ENCODE data around the gene SYNJ2. TPM values are rescaled to one million over a fixed set of nuclear protein-coding genes. Genes with fewer than 3 reads are reported as not detected.

The SYNJ2 gene
- total RNA-seq, 5 donors from 2014 or later (not counting 1 experiment from before 2014, with no cell fraction given) = 20.0 to 37.0 (median 22.3) TPM

DNA sequence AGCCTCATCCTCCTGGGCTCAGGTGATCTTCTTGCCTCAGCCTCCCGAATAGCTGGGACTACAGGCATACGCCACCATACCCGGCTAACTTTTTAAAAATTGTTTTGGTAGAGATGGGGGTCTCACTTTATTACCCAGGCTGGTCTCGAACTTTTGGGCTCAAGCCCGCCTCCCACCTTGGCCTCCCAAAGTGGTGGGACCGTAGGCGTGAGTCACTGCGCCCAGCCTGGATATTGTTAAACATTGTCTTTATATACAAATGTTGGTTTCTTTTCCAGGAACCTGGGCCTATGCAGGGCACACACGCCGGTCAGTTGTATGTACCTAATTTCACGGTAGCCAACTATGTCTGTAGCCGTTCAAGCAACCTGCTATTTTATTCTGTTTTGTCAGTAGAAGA, 60.1 kb downstream of the SYNJ2 start:
- no peaks in the 10 kb centered on the region for H3K9me3 ChIP-seq
- peaks cover 9 to 20% of the 10 kb centered on the region in 2 donors for H3K36me3 ChIP-seq (ENCODE audit: control insufficient read depth in 2 of 2, extremely low read depth in 1 of 2, insufficient read depth in 1 of 2, low read length in 1 of 2)
- Mint-ChIP-seq H3K9me3 (no peaks in the 10 kb centered on the region), H3K36me3 (peaks cover 44% of the 10 kb centered on the region), H3K4me1 (peaks cover 29 to 38% (median 38%) of the 10 kb centered on the region in 3 donors), H3K4me3 (no peak overlapping the region), H3K27ac (no peak overlapping the region), H3K27me3 (no peaks in the 10 kb centered on the region)
- H3K4me1 ChIP-seq (ENCODE audit: control insufficient read depth in 1 of 2, extremely low read depth in 1 of 2, insufficient read depth in 2 of 2, low read length in 2 of 2) = peaks cover 12 to 20% of the 10 kb centered on the region in 2 experiments
- POLR2A ChIA-PET = interaction anchor here in 1 of 2 donors (0.5 kb wide), 1 partner anchor 90 kb away, joined by 3 read pairs; no protein-coding TSS in a partner anchor
- no peak for ATAC-seq (replicated peaks in 1 of 4)
- CTCF ChIA-PET = no interaction called here
- DNase-seq = no peak
- WGBS (ENCODE audit: insufficient coverage) = 96% methylated on average over 4 of the region's 12 CpGs
- no peaks in the 10 kb centered on the region for H3K27me3 ChIP-seq (replicated peaks in 1 of 2; ENCODE audit: control insufficient read depth in 2 of 2, extremely low read depth in 1 of 2, insufficient read depth in 2 of 2, low read length in 1 of 2)
- H3K27ac ChIP-seq (ENCODE audit: low read length) = no peak overlapping the region
- no peak overlapping the region for H3K4me3 ChIP-seq (ENCODE audit: control insufficient read depth in 1 of 2, extremely low read depth in 1 of 2, low read length in 1 of 2)

DNA sequence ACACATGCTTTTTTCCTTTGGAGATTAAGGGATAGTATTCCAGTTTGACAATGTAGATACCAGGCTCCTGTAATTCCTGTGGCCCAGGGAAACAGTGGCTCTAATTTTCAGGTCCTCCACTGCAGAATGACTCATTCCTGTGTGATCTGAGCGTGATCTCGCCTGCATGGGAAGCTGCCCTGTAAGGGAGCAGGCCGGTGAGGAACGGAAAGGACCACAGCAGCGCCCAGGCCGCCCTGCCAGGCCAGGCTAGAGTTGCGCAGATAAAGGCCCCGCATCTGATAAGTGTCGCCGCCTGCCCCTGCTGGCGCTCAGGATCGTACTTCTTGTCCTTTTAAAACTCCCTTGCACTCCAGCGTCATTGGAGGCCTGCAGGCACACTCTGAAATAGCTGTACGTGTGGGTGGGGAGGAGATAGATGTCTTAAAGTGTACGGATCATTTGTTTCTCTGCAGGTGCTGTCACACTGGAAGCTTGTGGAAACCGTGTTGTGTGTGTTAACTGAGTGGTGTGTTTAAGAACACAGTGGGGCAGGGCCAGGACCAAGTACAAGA, 60.7 kb downstream of the SYNJ2 start:
- H3K36me3 ChIP-seq (ENCODE audit: control insufficient read depth in 2 of 2, extremely low read depth in 1 of 2, insufficient read depth in 1 of 2, low read length in 1 of 2) = peaks cover 9 to 20% of the 10 kb centered on the region in 2 donors
- WGBS (ENCODE audit: insufficient coverage) = 91% methylated on average over 15 of the region's 16 CpGs
- no peak overlapping the region for H3K4me3 ChIP-seq (ENCODE audit: control insufficient read depth in 1 of 2, extremely low read depth in 1 of 2, low read length in 1 of 2)
- POLR2A ChIA-PET = interaction anchor here in 1 of 2 donors (0.5 kb wide), 1 partner anchor 89 kb away, joined by 3 read pairs; no protein-coding TSS in a partner anchor
- CTCF ChIA-PET = no interaction called here
- ATAC-seq (replicated peaks in 1 of 4) = no peak
- DNase-seq = no peak
- no peaks in the 10 kb centered on the region for H3K27me3 ChIP-seq (replicated peaks in 1 of 2; ENCODE audit: control insufficient read depth in 2 of 2, extremely low read depth in 1 of 2, insufficient read depth in 2 of 2, low read length in 1 of 2)
- H3K27ac ChIP-seq (ENCODE audit: low read length) = no peak overlapping the region
- no peaks in the 10 kb centered on the region for H3K9me3 ChIP-seq
- H3K4me1 ChIP-seq (ENCODE audit: control insufficient read depth in 1 of 2, extremely low read depth in 1 of 2, insufficient read depth in 2 of 2, low read length in 2 of 2) = peaks cover 17 to 25% of the 10 kb centered on the region in 2 experiments
- Mint-ChIP-seq H3K4me1 (peaks cover 35 to 44% (median 43%) of the 10 kb centered on the region in 3 donors), H3K4me3 (no peak overlapping the region), H3K27ac (no peak overlapping the region), H3K27me3 (no peaks in the 10 kb centered on the region), H3K9me3 (no peaks in the 10 kb centered on the region), H3K36me3 (peaks cover 48% of the 10 kb centered on the region)

DNA sequence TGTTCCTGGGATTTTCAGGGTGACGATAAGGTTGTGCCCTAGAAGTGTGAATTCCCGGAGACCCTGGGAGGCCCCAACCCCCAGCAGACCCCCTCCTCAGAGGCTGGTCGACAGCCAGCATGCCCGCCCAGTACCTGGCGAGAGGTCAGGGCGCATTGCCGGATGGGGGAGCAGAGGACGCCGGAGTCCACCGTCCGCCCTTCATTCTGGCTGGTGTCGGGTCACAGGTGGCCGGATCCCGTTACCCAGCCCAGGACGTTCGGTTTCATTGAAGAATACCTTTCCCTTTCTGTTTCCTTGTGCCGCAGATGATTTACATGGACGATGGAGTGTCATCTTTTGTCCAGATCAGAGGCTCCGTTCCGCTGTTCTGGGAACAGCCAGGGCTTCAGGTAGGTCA, 61.3 kb downstream of the SYNJ2 start:
- Histone ChIP-seq H3K4me1 (ENCODE audit: control insufficient read depth in 1 of 2, extremely low read depth in 1 of 2, insufficient read depth in 2 of 2, low read length in 2 of 2) (peaks cover 19 to 28% of the 10 kb centered on the region in 2 experiments), H3K4me3 (ENCODE audit: control insufficient read depth in 1 of 2, extremely low read depth in 1 of 2, low read length in 1 of 2) (no peak overlapping the region), H3K9me3 (no peaks in the 10 kb centered on the region), H3K27ac (ENCODE audit: low read length) (no peak overlapping the region), H3K27me3 (replicated peaks in 1 of 2; ENCODE audit: control insufficient read depth in 2 of 2, extremely low read depth in 1 of 2, insufficient read depth in 2 of 2, low read length in 1 of 2) (no peaks in the 10 kb centered on the region), H3K36me3 (ENCODE audit: control insufficient read depth in 2 of 2, extremely low read depth in 1 of 2, insufficient read depth in 1 of 2, low read length in 1 of 2) (peaks cover 9 to 17% of the 10 kb centered on the region in 2 donors)
- no peaks in the 10 kb centered on the region for H3K27me3 Mint-ChIP-seq
- H3K36me3 Mint-ChIP-seq = peaks cover 48% of the 10 kb centered on the region
- 96% methylated on average over 19 of the region's 20 CpGs for WGBS (ENCODE audit: insufficient coverage)
- no peak for DNase-seq
- POLR2A ChIA-PET = no interaction called here
- CTCF ChIA-PET = no interaction called here
- H3K4me3 Mint-ChIP-seq = no peak overlapping the region
- peaks cover 38 to 49% (median 45%) of the 10 kb centered on the region in 3 donors for H3K4me1 Mint-ChIP-seq
- ATAC-seq (replicated peaks in 1 of 4) = no peak
- H3K9me3 Mint-ChIP-seq = no peaks in the 10 kb centered on the region
- H3K27ac Mint-ChIP-seq = no peak overlapping the region

DNA sequence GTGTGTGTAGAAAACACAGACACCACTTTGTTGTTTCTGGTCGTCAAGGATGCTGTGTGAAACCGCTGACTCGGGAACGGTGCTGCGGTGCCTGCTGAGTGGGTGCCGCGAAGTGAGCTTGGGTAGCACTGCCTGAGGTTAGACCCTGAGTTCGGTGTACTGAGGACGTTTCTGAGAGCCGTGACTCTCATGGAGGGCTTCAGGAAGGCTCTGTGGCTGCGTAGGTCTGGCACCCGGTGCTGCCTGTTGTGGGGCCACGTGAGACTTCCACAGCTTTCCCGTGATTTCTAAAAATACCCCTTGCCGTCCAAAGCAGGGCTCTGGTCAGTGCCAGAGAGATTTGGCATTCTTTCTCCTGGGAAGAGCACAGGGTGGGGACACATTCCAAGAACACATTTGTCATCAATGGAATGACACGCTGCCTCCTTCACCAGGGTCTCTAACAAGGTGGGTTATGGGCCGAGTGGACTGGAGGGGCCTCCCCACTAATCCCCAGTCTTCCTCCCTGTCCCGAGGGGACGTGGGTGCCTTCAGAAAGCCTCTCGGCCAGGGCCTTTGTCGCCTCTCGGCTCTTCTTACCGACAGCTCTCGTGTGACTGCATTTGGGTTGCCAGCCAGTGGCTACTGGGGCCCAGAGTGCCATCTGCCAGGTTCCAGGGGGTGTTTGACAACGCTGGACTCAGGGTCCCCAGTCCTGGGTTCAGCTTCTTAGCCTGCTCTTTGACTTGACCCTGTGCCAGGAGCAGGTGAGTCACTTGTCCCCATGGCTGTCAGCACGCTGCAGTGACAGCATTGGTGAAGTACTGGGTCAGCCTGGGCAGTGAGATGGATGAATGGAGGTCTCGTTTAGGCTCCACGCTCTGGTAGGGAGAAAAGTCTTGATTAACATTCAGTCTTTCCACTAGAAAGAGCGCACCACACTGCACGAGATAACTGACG, 62.2 kb downstream of the SYNJ2 start:
- DNase-seq = no peak
- ChIA-PET POLR2A (no interaction called here), CTCF (no interaction called here)
- H3K36me3 Mint-ChIP-seq = peaks cover 48% of the 10 kb centered on the region
- H3K4me1 Mint-ChIP-seq = peaks cover 40 to 49% (median 41%) of the 10 kb centered on the region in 3 donors
- no peaks in the 10 kb centered on the region for H3K9me3 ChIP-seq
- no peaks in the 10 kb centered on the region for H3K9me3 Mint-ChIP-seq
- no peak overlapping the region for H3K27ac Mint-ChIP-seq
- WGBS (ENCODE audit: insufficient coverage) = 92% methylated on average over 25 of the region's 31 CpGs
- peaks cover 9 to 17% of the 10 kb centered on the region in 2 donors for H3K36me3 ChIP-seq (ENCODE audit: control insufficient read depth in 2 of 2, extremely low read depth in 1 of 2, insufficient read depth in 1 of 2, low read length in 1 of 2)
- no peak for ATAC-seq (replicated peaks in 1 of 4)
- no peaks in the 10 kb centered on the region for H3K27me3 ChIP-seq (replicated peaks in 1 of 2; ENCODE audit: control insufficient read depth in 2 of 2, extremely low read depth in 1 of 2, insufficient read depth in 2 of 2, low read length in 1 of 2)
- no peaks in the 10 kb centered on the region for H3K27me3 Mint-ChIP-seq
- H3K4me3 Mint-ChIP-seq = no peak overlapping the region
- peaks cover 19 to 28% of the 10 kb centered on the region in 2 experiments for H3K4me1 ChIP-seq (ENCODE audit: control insufficient read depth in 1 of 2, extremely low read depth in 1 of 2, insufficient read depth in 2 of 2, low read length in 2 of 2)
- H3K4me3 ChIP-seq (ENCODE audit: control insufficient read depth in 1 of 2, extremely low read depth in 1 of 2, low read length in 1 of 2) = no peak overlapping the region
- no peak overlapping the region for H3K27ac ChIP-seq (ENCODE audit: low read length)

DNA sequence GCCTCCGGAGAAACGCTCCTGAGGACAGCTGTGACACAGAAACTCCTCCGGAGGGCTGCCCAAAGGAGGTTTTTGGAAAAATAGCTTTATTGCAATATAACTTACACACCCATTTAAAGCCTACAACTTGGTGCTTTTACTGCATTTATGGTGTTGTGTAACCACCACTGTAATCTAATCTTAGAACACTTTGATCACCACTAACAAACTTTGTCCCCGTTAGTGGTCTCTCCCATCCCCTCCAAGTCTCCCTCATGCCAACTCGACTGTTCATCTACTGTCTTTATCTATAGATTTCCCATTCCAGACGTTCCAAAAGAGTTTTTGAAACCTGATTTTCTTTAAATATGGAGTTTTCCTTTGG, 62.8 kb downstream of the SYNJ2 start:
- no peak overlapping the region for H3K27ac ChIP-seq (ENCODE audit: low read length)
- H3K36me3 Mint-ChIP-seq = peaks cover 48% of the 10 kb centered on the region
- no CpG with 5 or more reads among the region's 6 CpGs for WGBS (ENCODE audit: insufficient coverage)
- peaks cover 7 to 17% of the 10 kb centered on the region in 2 donors for H3K36me3 ChIP-seq (ENCODE audit: control insufficient read depth in 2 of 2, extremely low read depth in 1 of 2, insufficient read depth in 1 of 2, low read length in 1 of 2)
- no peaks in the 10 kb centered on the region for H3K27me3 ChIP-seq (replicated peaks in 1 of 2; ENCODE audit: control insufficient read depth in 2 of 2, extremely low read depth in 1 of 2, insufficient read depth in 2 of 2, low read length in 1 of 2)
- DNase-seq (no peak), ATAC-seq (replicated peaks in 1 of 4) (no peak)
- H3K27ac Mint-ChIP-seq = no peak overlapping the region
- H3K9me3 ChIP-seq = no peaks in the 10 kb centered on the region
- peaks cover 35 to 43% (median 38%) of the 10 kb centered on the region in 3 donors for H3K4me1 Mint-ChIP-seq
- H3K27me3 Mint-ChIP-seq = no peaks in the 10 kb centered on the region
- no peak overlapping the region for H3K4me3 Mint-ChIP-seq
- POLR2A ChIA-PET = no interaction called here
- CTCF ChIA-PET = no interaction called here
- no peak overlapping the region for H3K4me3 ChIP-seq (ENCODE audit: control insufficient read depth in 1 of 2, extremely low read depth in 1 of 2, low read length in 1 of 2)
- H3K9me3 Mint-ChIP-seq = no peaks in the 10 kb centered on the region
- peaks cover 12 to 22% of the 10 kb centered on the region in 2 experiments for H3K4me1 ChIP-seq (ENCODE audit: control insufficient read depth in 1 of 2, extremely low read depth in 1 of 2, insufficient read depth in 2 of 2, low read length in 2 of 2)

DNA sequence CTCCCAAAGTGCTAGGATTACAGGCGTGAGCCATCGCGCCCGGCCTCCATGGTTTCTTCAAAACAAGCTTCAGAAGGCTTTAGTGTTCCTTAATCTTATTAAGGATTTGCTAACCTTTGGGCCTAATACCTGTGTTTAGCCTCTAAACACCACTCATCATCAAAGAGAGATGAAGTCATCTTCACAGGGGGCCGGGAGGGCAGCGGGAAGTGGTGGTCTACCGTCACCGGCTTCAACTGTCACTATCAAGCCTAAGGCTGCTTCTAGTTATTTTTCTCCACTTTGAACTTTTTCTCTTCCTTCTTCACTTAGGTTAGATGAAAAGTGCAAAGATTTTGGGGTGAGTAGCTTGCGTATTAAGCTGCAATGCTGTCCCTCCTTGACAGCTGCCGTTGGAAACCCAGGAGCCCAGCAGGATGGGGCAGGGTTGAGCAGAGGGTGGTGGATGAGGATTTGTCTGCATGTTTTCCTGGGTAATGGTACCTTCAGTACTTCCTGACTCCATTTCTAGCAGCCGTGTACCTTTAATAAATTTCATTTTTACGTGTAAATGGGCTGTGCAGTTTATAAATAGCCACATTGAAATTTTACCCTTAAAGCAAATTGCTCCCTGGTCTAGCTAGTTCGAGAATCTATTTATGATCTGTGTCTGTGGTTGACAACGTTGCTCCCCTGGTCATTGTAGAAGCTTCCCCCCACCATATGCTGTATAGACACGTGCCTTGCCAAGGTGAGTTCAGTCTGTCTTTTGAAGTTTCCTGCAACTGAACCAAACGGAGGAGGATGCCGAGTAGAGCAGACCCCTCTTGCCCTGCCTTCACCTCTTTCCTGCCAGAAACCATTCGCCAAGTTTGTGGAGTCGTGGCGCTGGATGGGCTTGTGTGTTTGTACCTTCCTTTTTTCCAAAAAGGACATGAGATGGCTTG, 64.8 kb downstream of the SYNJ2 start:
- Histone ChIP-seq H3K36me3 (ENCODE audit: control insufficient read depth in 2 of 2, extremely low read depth in 1 of 2, insufficient read depth in 1 of 2, low read length in 1 of 2) (peaks cover 16 to 20% of the 10 kb centered on the region in 2 donors), H3K4me3 (ENCODE audit: control insufficient read depth in 1 of 2, extremely low read depth in 1 of 2, low read length in 1 of 2) (no peak overlapping the region), H3K4me1 (ENCODE audit: control insufficient read depth in 1 of 2, extremely low read depth in 1 of 2, insufficient read depth in 2 of 2, low read length in 2 of 2) (peaks cover 12 to 16% of the 10 kb centered on the region in 2 experiments), H3K27me3 (replicated peaks in 1 of 2; ENCODE audit: control insufficient read depth in 2 of 2, extremely low read depth in 1 of 2, insufficient read depth in 2 of 2, low read length in 1 of 2) (no peaks in the 10 kb centered on the region), H3K27ac (ENCODE audit: low read length) (no peak overlapping the region), H3K9me3 (no peaks in the 10 kb centered on the region)
- peak overlapping the region in 1 of 3 donors; percentile 72 for H3K4me3 Mint-ChIP-seq
- ChIA-PET CTCF (interaction anchor here (0.5 to 1.0 kb wide), 3 partner anchors 19 to 20 kb away, joined by 3 to 4 read pairs (median 3); no protein-coding TSS in a partner anchor), POLR2A (no interaction called here)
- peaks cover 51% of the 10 kb centered on the region for H3K36me3 Mint-ChIP-seq
- H3K27ac Mint-ChIP-seq = peak overlapping the region; percentile 36 to 71
- peak in 4 of 35 experiments; percentile 14 to 21 (median 17) for DNase-seq
- WGBS (ENCODE audit: insufficient coverage) = 76% methylated on average over 6 of the region's 20 CpGs
- peak; percentile 62 to 73 (median 68) for ATAC-seq (replicated peaks in 1 of 4)
- no peaks in the 10 kb centered on the region for H3K9me3 Mint-ChIP-seq
- H3K27me3 Mint-ChIP-seq = no peaks in the 10 kb centered on the region
- peaks cover 22 to 25% (median 23%) of the 10 kb centered on the region in 3 donors for H3K4me1 Mint-ChIP-seq

Data from T-cell (primary cell).